Activated B cell treated with CpG ODN at 0.5 μM for 24 hours (primary cell): ENCODE results near the gene NDFIP1. TPM values are rescaled to one million over a fixed set of nuclear protein-coding genes. Genes with fewer than 3 reads are reported as not detected.

Experiments used
- ATAC-seq: fragments of 200-7000 bp; cut with Tn5 transposase; one replicate; pipeline ENCODE4 v1.10.0; 2021; ENCODE audit warnings: low read depth, mild to moderate bottlenecking, moderate library complexity
- CTCF ChIA-PET: fragments of 350-600 bp; sonication (Branson Sonifier 250); formaldehyde crosslinking; loops from one replicate; lab custom pipeline; 2021; ENCODE audit warnings: antibody characterized with exemption; lab: Charles Lee
- POLR2A ChIA-PET: fragments of 350-600 bp; sonication (Branson Sonifier 250); formaldehyde crosslinking; loops from one replicate; lab custom pipeline; 2021; ENCODE audit warnings: antibody characterized with exemption; lab: Charles Lee
- DNase-seq: peaks from one replicate; pipeline ENCODE4 v3.0.0; 2022
- H3K27ac Mint-ChIP-seq: one replicate; pipeline ENCODE4 v1.8.0; 2020; ENCODE audit warnings: mixed read lengths
- H3K27me3 Mint-ChIP-seq: one replicate; pipeline ENCODE4 v1.8.0; 2021; ENCODE audit warnings: mixed read lengths
- H3K36me3 Mint-ChIP-seq: one replicate; pipeline ENCODE4 v1.8.0; 2021; ENCODE audit warnings: low read depth, mixed read lengths
- H3K4me1 Mint-ChIP-seq: one replicate; pipeline ENCODE4 v1.8.0; 2021; ENCODE audit warnings: mixed read lengths
- H3K4me3 Mint-ChIP-seq: one replicate; pipeline ENCODE4 v1.8.0; 2020; ENCODE audit warnings: mild to moderate bottlenecking, mixed read lengths
- H3K9me3 Mint-ChIP-seq: one replicate; pipeline ENCODE4 v1.8.0; 2020; ENCODE audit warnings: mixed read lengths
- CTCF ChIP-seq: fragments of 200-600 bp; IDR thresholded peaks from one replicate; pipeline ENCODE4 v1.8.0; 2022; ENCODE audit warnings: antibody characterized with exemption, mild to moderate bottlenecking
- intact Hi-C: fragments of 100-400 bp; cut with micrococcal nuclease; formaldehyde crosslinking; loops from one replicate; pipeline ENCODE4 v1.15.1; 2024
- total RNA-seq: library from RNA; stranded (reverse); gene quantifications from 2 replicates; pipeline ENCODE4 v1.2.3, GENCODE V29; 2022

The NDFIP1 gene
- total RNA-seq, 1 donor from 2014 or later: 24.2 TPM

- Mint-ChIP-seq H3K36me3 (no peaks in the 10 kb centered on the region), H3K4me1 (no peaks in the 10 kb centered on the region), H3K9me3 (no peaks in the 10 kb centered on the region), H3K27me3 (peaks cover 4% of the 10 kb centered on the region), H3K4me3 (no peak overlapping the region), H3K27ac (no peak overlapping the region)
- TF ChIP-seq CTCF: no peak
- ATAC-seq (no peak), DNase-seq (no peak)
- ChIA-PET POLR2A (no interaction called here), CTCF (no interaction called here)
- intact Hi-C loops: no loop called here
These were observed 55.7 kb downstream of the NDFIP1 start for GRCh38 chr5:142164315-142164714.

DNA sequence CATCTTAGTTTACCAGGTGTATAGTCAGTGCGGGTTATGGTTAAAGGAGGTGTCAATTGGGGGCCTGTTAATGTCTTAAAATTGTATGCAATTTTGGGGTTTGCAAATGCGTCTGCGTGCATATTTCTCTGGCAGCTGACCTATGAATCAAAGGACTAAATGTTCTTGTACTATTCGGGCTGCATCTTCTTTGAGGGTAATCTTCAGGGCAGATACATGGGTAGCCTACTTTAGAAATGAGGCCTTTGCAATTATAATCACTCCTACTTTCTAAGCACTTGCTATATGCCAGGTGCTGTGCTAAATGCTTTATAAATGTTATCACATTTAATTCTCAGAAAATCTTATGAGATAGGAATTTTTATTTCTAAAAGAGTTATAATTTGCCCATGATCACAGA is 58.2 kb downstream of the NDFIP1 start:
- CTCF ChIA-PET: no interaction called here
- Mint-ChIP-seq H3K9me3 (no peaks in the 10 kb centered on the region), H3K4me1 (no peaks in the 10 kb centered on the region), H3K27me3 (peaks cover 15% of the 10 kb centered on the region), H3K36me3 (no peaks in the 10 kb centered on the region), H3K27ac (no peak overlapping the region), H3K4me3 (no peak overlapping the region)
- ATAC-seq (no peak), DNase-seq (no peak)
- intact Hi-C loops: no loop called here
- POLR2A ChIA-PET: no interaction called here
- TF ChIP-seq CTCF: no peak

DNA sequence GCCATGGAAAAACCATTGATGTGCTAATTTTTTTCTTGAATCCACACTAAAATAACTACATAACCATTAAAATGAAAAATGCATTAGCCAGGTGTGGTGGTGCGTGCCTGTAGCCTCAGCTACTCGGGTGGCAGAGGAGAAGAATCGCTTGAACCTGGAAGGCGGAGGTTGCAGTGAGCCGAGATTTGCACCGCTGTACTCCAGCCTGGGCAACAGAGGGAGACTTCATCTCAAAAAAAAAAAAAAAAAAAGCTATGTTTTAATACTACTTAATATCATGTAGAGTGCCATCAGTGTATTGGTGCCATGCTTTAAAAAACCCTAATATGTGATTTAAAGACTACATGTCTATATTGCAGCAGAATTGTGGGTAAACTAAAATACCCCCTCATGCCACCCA is 58.9 kb downstream of the NDFIP1 start:
- H3K36me3 Mint-ChIP-seq: no peaks in the 10 kb centered on the region
- H3K4me1 Mint-ChIP-seq: no peaks in the 10 kb centered on the region
- ChIA-PET CTCF (no interaction called here), POLR2A (no interaction called here)
- H3K4me3 Mint-ChIP-seq: no peak overlapping the region
- ATAC-seq (no peak), DNase-seq (no peak)
- intact Hi-C loops: no loop called here
- no peak overlapping the region for H3K27ac Mint-ChIP-seq
- peaks cover 16% of the 10 kb centered on the region for H3K27me3 Mint-ChIP-seq
- TF ChIP-seq CTCF: no peak
- H3K9me3 Mint-ChIP-seq: no peaks in the 10 kb centered on the region

DNA sequence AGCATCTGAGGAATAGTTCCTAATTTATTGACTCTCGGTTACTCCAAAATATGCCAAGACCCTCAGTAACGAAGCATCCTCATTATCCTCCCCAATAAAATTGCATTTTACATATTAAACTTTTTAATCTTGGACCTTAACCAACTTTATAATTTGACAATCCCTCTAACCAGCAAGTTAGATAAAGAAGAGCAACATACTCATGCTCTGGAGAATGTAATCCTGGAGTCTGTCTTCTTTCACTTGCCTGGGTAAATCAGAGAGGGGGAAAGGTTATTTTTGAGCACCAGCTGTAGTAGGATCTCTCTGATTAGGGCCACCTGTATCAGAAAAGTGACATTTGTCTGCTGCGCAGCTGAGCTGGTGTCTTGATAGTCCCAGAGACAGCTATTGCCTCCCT is 59.8 kb downstream of the NDFIP1 start:
- H3K27me3 Mint-ChIP-seq: peaks cover 16% of the 10 kb centered on the region
- H3K9me3 Mint-ChIP-seq: no peaks in the 10 kb centered on the region
- H3K27ac Mint-ChIP-seq: no peak overlapping the region
- DNase-seq: no peak
- ChIA-PET POLR2A (interaction anchor here (0.6 kb wide), 1 partner anchor 152 kb away, joined by 11 read pairs; no protein-coding TSS in a partner anchor), CTCF (no interaction called here)
- no peak overlapping the region for H3K4me3 Mint-ChIP-seq
- no peak for ATAC-seq
- no peaks in the 10 kb centered on the region for H3K4me1 Mint-ChIP-seq
- H3K36me3 Mint-ChIP-seq: no peaks in the 10 kb centered on the region
- TF ChIP-seq CTCF: no peak
- intact Hi-C loops: no loop called here

DNA sequence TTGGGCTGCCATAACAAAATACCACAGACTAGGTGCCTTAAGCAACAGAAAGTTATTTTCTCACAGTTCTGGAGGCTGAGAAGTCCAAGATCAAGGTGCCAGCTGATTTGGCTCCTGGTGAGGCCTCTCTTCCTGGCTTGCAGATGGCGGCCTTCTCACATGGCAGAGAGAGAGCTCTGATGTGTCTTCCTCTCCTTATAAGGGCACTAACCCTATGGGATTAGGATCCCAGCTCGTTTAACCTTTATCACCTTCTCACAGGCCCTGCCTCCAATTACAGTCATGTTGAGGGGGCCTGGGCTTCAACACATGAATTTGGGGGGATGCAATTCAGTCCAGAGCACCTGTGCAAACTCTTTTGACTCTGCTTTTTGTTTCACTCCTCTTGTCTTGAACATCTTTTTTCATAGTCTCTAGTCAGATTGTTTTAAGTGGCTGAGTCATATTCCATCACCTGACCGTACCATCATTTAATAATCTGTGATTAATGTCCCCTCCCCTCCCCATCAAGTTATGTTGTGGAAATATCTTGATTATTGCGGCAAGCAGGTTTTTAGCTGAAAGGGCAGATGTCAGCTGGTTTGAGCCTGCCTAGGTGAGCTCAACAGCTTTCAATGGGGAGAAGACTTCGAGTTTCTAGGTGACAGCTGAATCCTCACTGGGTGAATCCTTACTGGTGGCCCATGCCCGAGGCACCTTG is 61.8 kb downstream of the NDFIP1 start:
- H3K4me1 Mint-ChIP-seq: no peaks in the 10 kb centered on the region
- ATAC-seq (no peak), DNase-seq (no peak)
- H3K27me3 Mint-ChIP-seq: peaks cover 20% of the 10 kb centered on the region
- no peaks in the 10 kb centered on the region for H3K36me3 Mint-ChIP-seq
- POLR2A ChIA-PET: no interaction called here
- intact Hi-C loops: no loop called here
- no peaks in the 10 kb centered on the region for H3K9me3 Mint-ChIP-seq
- H3K27ac Mint-ChIP-seq: no peak overlapping the region
- no peak for TF ChIP-seq CTCF
- H3K4me3 Mint-ChIP-seq: no peak overlapping the region
- CTCF ChIA-PET: no interaction called here
